PC-3 (cell line): ENCODE data around the gene CLASP1. TPM values are rescaled to one million over a fixed set of nuclear protein-coding genes. Genes with fewer than 3 reads are reported as not detected.
"Not testable (repeated sequence)": the region's sequence is repeated elsewhere in the genome, so short reads cannot be mapped to it uniquely, and the experiment has no call there.

Experiments used
- ATAC-seq: fragments of 200-7000 bp; cut with Tn5 transposase; 2 replicates; pipeline ENCODE4 v1.9.1; 2020; ENCODE audit warnings: mild to moderate bottlenecking, moderate library complexity
- BruUV-seq: library from RNA; stranded (reverse); fragments of 400-500 nt; replicated peaks from 2 replicates; lab custom pipeline; 2021; lab: Mats Ljungman, UMichigan
- CTCF ChIA-PET: fragments of 300-600 bp; sonication (Branson Sonifier 250); formaldehyde crosslinking; loops from one replicate; lab custom pipeline; 2022; ENCODE audit warnings: antibody characterized with exemption; lab: Charles Lee
- POLR2A ChIA-PET: fragments of 300-600 bp; sonication (Branson Sonifier 250); formaldehyde crosslinking; loops from one replicate; lab custom pipeline; 2022; ENCODE audit warnings: antibody characterized with exemption; ENCODE audit not compliant: unreplicated experiment; lab: Charles Lee
- DNase-seq: peaks from one replicate; pipeline ENCODE4 v3.0.0-alpha.2; 2015
- H2AFZ ChIP-seq: fragments of 300-600 bp; sonication (generic); 2 replicates; pipeline ENCODE4 v1.6.0; 2016; ENCODE audit warnings: antibody characterized with exemption, low read length
- H3F3A ChIP-seq: fragments of 300-600 bp; sonication (generic); one replicate; pipeline ENCODE4 v1.6.0; 2017; ENCODE audit warnings: antibody characterized with exemption, low read length, control low read depth, mild to moderate bottlenecking; ENCODE audit not compliant: unreplicated experiment
- H3K27ac ChIP-seq: fragments of 300-600 bp; sonication (generic); 2 replicates; pipeline ENCODE4 v1.5.1; 2016; ENCODE audit warnings: mild to moderate bottlenecking, low read length
- H3K27me3 ChIP-seq: fragments of 300-600 bp; sonication (generic); 2 replicates; pipeline ENCODE4 v1.6.1; 2016; ENCODE audit warnings: low read length, mixed read lengths
- H3K36me3 ChIP-seq: fragments of 300-600 bp; sonication (generic); 2 replicates; pipeline ENCODE4 v1.6.1; 2016; ENCODE audit warnings: low read depth, mixed run types, low read length, mixed read lengths
- H3K4me1 ChIP-seq: fragments of 300-600 bp; sonication (generic); 2 replicates; pipeline ENCODE4 v1.5.1; 2016; ENCODE audit warnings: low read length; ENCODE audit not compliant: insufficient read depth
- H3K4me2 ChIP-seq: fragments of 300-600 bp; sonication (generic); 2 replicates; pipeline ENCODE4 v1.6.0; 2016; ENCODE audit warnings: low read length
- H3K4me3 ChIP-seq: fragments of 300-600 bp; sonication (generic); 2 replicates; pipeline ENCODE4 v1.5.1; 2016; ENCODE audit warnings: mild to moderate bottlenecking, low read length, mixed read lengths
- H3K79me2 ChIP-seq: fragments of 300-600 bp; sonication (generic); 2 replicates; pipeline ENCODE4 v1.6.1; 2017; ENCODE audit warnings: low read length, mixed read lengths
- H3K9ac ChIP-seq: fragments of 300-600 bp; sonication (generic); 2 replicates; pipeline ENCODE4 v1.6.0; 2016; ENCODE audit warnings: mild to moderate bottlenecking, low read length
- H3K9me2 ChIP-seq: fragments of 300-600 bp; sonication (generic); replicated peaks from 2 replicates; pipeline ENCODE4 v1.6.1; 2016; ENCODE audit warnings: mixed run types, low read length, mixed read lengths
- H3K9me3 ChIP-seq: fragments of 300-600 bp; sonication (generic); 2 replicates; pipeline ENCODE4 v1.6.1; 2016; ENCODE audit warnings: low read length, mixed read lengths
- H4K20me1 ChIP-seq: fragments of 300-600 bp; sonication (generic); 2 replicates; pipeline ENCODE4 v1.6.1; 2016; ENCODE audit warnings: low read length, mixed read lengths
- EZH2 ChIP-seq: fragments of 300-600 bp; sonication (generic); IDR thresholded peaks from one replicate; pipeline ENCODE4 v1.6.1; 2017; ENCODE audit warnings: antibody characterized with exemption, mild to moderate bottlenecking, low read length; ENCODE audit not compliant: unreplicated experiment
- EZH2phosphoT487 ChIP-seq: fragments of 300-600 bp; sonication (generic); IDR thresholded peaks from 2 replicates; pipeline ENCODE4 v1.6.1; 2018; ENCODE audit warnings: mild to moderate bottlenecking, antibody characterized with exemption, low read length, borderline replicate concordance
- intact Hi-C: fragments of 100-400 bp; cut with micrococcal nuclease; formaldehyde crosslinking; loops from 2 replicates; pipeline ENCODE4 v1.9.0; 2023
- total RNA-seq: library from RNA; depleted of rRNA; stranded (reverse); fragments of >200 nt; gene quantifications from 2 replicates; pipeline ENCODE4 v1.2.3, GENCODE V29; 2014
- TF ChIP-seq, protein P1 (sequence below): fragments of 300-600 bp; sonication (generic); conservative IDR thresholded peaks from 2 replicates; pipeline ENCODE4 v1.5.1; 2017; ENCODE audit warnings: antibody characterized with exemption, low read depth, mild to moderate bottlenecking, low read length

The CLASP1 gene
- total RNA-seq, 1 experiment from 2014 or later, result 24.3 TPM

DNA sequence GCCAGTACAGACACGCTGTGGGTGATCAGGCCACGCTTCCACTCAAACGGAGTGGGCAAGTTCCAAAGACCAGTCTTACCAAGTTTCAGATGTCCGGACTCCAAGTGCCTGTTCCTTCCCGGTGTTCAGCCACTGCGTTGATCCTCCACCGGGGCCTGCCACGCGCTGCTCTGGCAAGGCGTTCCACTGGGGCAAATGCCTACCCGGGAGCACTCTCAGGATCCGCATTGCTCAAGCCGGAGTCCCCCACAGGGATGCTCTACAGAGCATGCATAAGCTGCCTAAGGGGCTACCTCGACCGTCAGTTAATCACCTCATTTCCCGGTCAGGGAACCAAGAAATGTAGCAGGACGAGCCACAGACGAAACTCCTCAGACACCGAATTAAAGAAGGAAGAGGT lies 37.0 kb upstream of the CLASP1 start:
- no TSS peak for BruUV-seq
- Histone ChIP-seq H2AFZ (no peak overlapping the region), H3K4me1 (0 out of 2 replicates have a peak, but pooled peaks cover 3% of the 10 kb centered on the region), H3F3A (no peaks in the 10 kb centered on the region), H3K27me3 (no peaks in the 10 kb centered on the region), H3K9me3 (peaks cover 24% of the 10 kb centered on the region; the same call in 1 of the 2 replicates), H3K4me2 (no peak overlapping the region), H3K9ac (no peak overlapping the region), H3K79me2 (no peaks in the 10 kb centered on the region), H3K9me2 (no peaks in the 10 kb centered on the region), H3K27ac (no peak overlapping the region), H4K20me1 (no peaks in the 10 kb centered on the region), H3K4me3 (no peak overlapping the region), H3K36me3 (no peaks in the 10 kb centered on the region)
- no peak for TF ChIP-seq EZH2
- TF ChIP-seq EZH2phosphoT487, result no peak
- TF ChIP-seq, protein P1, sequence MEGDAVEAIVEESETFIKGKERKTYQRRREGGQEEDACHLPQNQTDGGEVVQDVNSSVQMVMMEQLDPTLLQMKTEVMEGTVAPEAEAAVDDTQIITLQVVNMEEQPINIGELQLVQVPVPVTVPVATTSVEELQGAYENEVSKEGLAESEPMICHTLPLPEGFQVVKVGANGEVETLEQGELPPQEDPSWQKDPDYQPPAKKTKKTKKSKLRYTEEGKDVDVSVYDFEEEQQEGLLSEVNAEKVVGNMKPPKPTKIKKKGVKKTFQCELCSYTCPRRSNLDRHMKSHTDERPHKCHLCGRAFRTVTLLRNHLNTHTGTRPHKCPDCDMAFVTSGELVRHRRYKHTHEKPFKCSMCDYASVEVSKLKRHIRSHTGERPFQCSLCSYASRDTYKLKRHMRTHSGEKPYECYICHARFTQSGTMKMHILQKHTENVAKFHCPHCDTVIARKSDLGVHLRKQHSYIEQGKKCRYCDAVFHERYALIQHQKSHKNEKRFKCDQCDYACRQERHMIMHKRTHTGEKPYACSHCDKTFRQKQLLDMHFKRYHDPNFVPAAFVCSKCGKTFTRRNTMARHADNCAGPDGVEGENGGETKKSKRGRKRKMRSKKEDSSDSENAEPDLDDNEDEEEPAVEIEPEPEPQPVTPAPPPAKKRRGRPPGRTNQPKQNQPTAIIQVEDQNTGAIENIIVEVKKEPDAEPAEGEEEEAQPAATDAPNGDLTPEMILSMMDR, result no peak
- ATAC-seq (no peak), DNase-seq (no peak)
- intact Hi-C loops, result no loop called here
- POLR2A ChIA-PET, result no interaction called here
- CTCF ChIA-PET, result no interaction called here

DNA sequence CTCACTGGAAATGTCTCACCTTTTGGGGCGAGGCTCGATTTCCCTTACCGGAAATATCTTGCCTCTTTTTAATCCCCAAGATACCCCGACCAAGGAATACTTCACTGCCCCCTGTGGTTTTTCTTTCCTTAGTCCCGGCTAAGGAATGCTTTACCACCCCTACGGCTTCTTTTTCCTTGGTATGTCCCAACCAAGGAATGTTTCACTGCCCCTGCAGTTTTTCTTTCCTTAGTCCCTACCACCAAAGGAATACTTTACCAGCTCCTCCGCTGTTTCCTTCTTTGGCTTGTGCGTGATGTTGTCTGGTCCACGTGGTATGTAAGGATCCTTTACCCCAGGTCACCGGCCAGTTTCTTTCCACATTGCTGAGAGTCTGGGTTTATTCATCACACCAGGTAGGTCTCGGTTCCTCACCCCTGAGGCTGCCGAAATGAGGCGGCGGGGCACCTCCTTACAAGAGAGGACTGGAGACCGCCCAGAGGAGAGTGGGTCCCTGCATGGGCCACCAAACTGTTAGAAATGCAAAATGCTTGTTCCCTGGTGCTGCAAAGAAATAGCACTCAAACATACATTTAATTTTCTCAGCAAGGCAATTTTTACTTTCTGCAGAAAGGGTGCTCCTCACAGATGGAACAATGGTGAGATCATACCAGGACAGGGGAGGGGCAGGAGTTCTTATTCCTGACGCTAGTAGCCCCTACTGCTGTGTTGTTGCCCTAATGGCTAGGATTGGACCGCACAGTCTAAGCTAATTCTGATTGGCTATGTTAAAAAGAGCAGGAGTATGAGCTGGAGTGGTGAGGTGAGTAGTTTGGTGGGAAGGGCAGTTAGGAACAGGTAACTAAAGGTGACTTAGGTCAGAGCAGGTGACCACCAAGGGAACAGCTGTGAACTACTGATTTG lies 33.4 kb upstream of the CLASP1 start:
- Histone ChIP-seq H3K27ac (no peak overlapping the region), H3K4me1 (no peaks in the 10 kb centered on the region; the same call in 1 of the 2 replicates), H3K36me3 (no peaks in the 10 kb centered on the region), H3K9me3 (peaks cover 28% of the 10 kb centered on the region; the same call in 1 of the 2 replicates), H3K27me3 (no peaks in the 10 kb centered on the region), H4K20me1 (no peaks in the 10 kb centered on the region), H3K79me2 (no peaks in the 10 kb centered on the region), H3K9me2 (no peaks in the 10 kb centered on the region), H3F3A (no peaks in the 10 kb centered on the region), H3K4me2 (no peak overlapping the region), H2AFZ (no peak overlapping the region), H3K9ac (no peak overlapping the region), H3K4me3 (no peak overlapping the region)
- intact Hi-C loops, result no loop called here
- ATAC-seq, result no peak
- ChIA-PET POLR2A (no interaction called here), CTCF (no interaction called here)
- BruUV-seq, result no TSS peak
- no peak for DNase-seq
- TF ChIP-seq, protein P1, result no peak
- TF ChIP-seq EZH2, result no peak
- no peak for TF ChIP-seq EZH2phosphoT487

DNA sequence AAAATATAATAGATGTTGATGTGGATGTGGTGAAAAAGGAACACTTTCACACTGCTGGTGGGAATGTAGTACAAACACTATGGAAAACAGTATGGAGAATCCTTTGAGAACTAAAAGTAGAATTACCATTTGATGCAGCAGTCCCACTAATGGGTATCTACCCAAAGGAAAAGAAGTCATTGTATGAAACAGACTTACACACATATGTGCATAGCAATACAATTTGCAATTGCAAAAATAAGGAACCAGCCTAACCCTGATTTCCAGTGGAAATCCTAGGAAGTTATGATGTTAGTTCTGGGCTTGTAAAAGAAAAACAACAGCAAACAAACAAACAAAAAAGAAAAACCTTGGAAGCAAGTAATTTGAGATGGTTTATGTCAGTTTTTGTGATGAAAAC lies 28.6 kb upstream of the CLASP1 start:
- H2AFZ ChIP-seq, result no peak overlapping the region
- ChIA-PET CTCF (interaction anchor here (0.6 kb wide), 1 partner anchor 41 kb away, joined by 3 read pairs; no protein-coding TSS in a partner anchor), POLR2A (no interaction called here)
- no TSS peak for BruUV-seq
- no peaks in the 10 kb centered on the region; the same call in 1 of the 2 replicates for H3K4me1 ChIP-seq
- TF ChIP-seq EZH2, result no peak
- no peak for TF ChIP-seq EZH2phosphoT487
- TF ChIP-seq, protein P1, result no peak
- H3F3A ChIP-seq, result no peaks in the 10 kb centered on the region
- ATAC-seq (peak; percentile 27; the same call in 1 of the 2 replicates), DNase-seq (no peak)
- H3K27ac ChIP-seq, result no peak overlapping the region
- no peaks in the 10 kb centered on the region for H4K20me1 ChIP-seq
- no peak overlapping the region for H3K9ac ChIP-seq
- intact Hi-C loops, result loop anchor here (10.0 kb wide), 1 partner anchor 1037 kb away; no protein-coding TSS in a partner anchor
- no peaks in the 10 kb centered on the region for H3K79me2 ChIP-seq
- H3K9me3 ChIP-seq, result peaks cover 18% of the 10 kb centered on the region; the same call in 1 of the 2 replicates
- H3K4me2 ChIP-seq, result no peak overlapping the region
- no peaks in the 10 kb centered on the region for H3K36me3 ChIP-seq
- no peaks in the 10 kb centered on the region for H3K27me3 ChIP-seq
- H3K4me3 ChIP-seq, result no peak overlapping the region
- no peaks in the 10 kb centered on the region for H3K9me2 ChIP-seq

DNA sequence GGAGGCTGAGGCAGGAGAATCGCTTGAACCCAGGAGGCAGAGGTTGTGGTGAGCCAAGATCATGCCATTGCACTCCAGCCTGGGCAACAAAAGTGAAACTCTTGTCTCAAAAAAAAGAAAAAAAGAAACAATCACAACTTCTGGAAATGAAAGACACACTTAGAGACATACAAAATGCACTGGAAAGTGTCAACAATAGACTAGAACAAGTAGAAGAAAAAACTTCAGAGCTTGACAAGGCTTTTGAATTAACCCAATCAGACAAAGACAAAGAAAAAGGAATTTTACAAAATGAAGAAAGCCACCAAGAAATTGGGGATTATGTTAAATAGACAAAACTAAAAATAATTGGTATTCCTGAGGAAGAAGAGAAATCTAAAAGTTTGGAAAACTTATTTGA lies 22.4 kb upstream of the CLASP1 start:
- H3K4me1 ChIP-seq, H3K79me2 ChIP-seq, H3K4me2 ChIP-seq, CTCF ChIA-PET, H3K27ac ChIP-seq, H3K9me3 ChIP-seq, H3K9ac ChIP-seq, H3K4me3 ChIP-seq, POLR2A ChIA-PET, BruUV-seq, DNase-seq, H4K20me1 ChIP-seq, ATAC-seq, H3K36me3 ChIP-seq, H3F3A ChIP-seq, H2AFZ ChIP-seq, H3K27me3 ChIP-seq, H3K9me2 ChIP-seq: not testable (repeated sequence)
- intact Hi-C loops, result loop anchor here (10.0 kb wide), 1 partner anchor 1043 kb away; no protein-coding TSS in a partner anchor
